HEK293 (cell line): ENCODE measurements around the gene LPCAT2.
A peak's percentile ranks its signal among the peaks of the same experiment; 100 is the strongest.

Experiments
- CTCF ChIA-PET: fragments of 350-600 bp; formaldehyde crosslinking; extraction: SDS; loops from one replicate; lab custom pipeline; 2021; ENCODE audit warnings: antibody characterized with exemption; lab: Yijun Ruan, JAX
- POLR2A ChIA-PET: fragments of 300-600 bp; formaldehyde crosslinking; extraction: SDS; loops from one replicate; lab custom pipeline; 2020; ENCODE audit warnings: antibody characterized with exemption, inconsistent platforms; lab: Yijun Ruan, JAX
- H3K27ac ChIP-seq: fragments of 200-500 bp; sonication (Bioruptor generic); 2 replicates; pipeline ENCODE4 v1.5.1; 2014; ENCODE audit warnings: low read depth, low read length, control low read depth, inconsistent platforms; ENCODE audit errors: extremely low read depth
- H3K36me3 ChIP-seq, 2 experiments: fragments of 200-500 bp in 1 of 2; sonication (Bioruptor generic) in 1 of 2; 1 replicate in 1 of 2; 2 replicates in 1 of 2; pipeline ENCODE4 v1.5.1; 2014 to 2017; ENCODE audit warnings: inconsistent platforms in 2 of 2, low read length in 2 of 2; ENCODE audit not compliant: control insufficient read depth in 2 of 2, insufficient read depth in 1 of 2
- H3K4me1 ChIP-seq: fragments of 200-500 bp; sonication (Bioruptor generic); 2 replicates; pipeline ENCODE4 v1.5.1; 2014; ENCODE audit warnings: mild to moderate bottlenecking, low read length, inconsistent platforms; ENCODE audit not compliant: control insufficient read depth, insufficient read depth
- H3K4me3 ChIP-seq: 2 replicates; pipeline ENCODE4 v1.5.1; 2011; ENCODE audit warnings: low read depth, mild to moderate bottlenecking, control low read depth, low read length, moderate library complexity
- H3K9me3 ChIP-seq: fragments of 200-500 bp; sonication (Bioruptor generic); 2 replicates; pipeline ENCODE4 v1.5.1; 2014; ENCODE audit warnings: low read depth, low read length, inconsistent platforms; ENCODE audit not compliant: control insufficient read depth, insufficient read depth
- GLI2 ChIP-seq: fragments of 450-650 bp; formaldehyde crosslinking; IDR thresholded peaks from 2 replicates; pipeline ENCODE4; 2017; ENCODE audit warnings: missing biosample characterization, missing genetic modification characterization, low read depth, borderline replicate concordance
- HOXD13 ChIP-seq: sonication (generic); formaldehyde crosslinking; IDR thresholded peaks from 2 replicates; pipeline ENCODE4 v1.8.0; 2022; ENCODE audit warnings: missing genetic modification reagents, borderline replicate concordance
- OSR2 ChIP-seq: fragments of 450-650 bp; formaldehyde crosslinking; IDR thresholded peaks from 2 replicates; pipeline ENCODE4 v1.5.1; 2016; ENCODE audit warnings: missing biosample characterization, missing genetic modification characterization
- REPIN1 ChIP-seq: fragments of 450-650 bp; formaldehyde crosslinking; IDR thresholded peaks from 2 replicates; pipeline ENCODE4 v1.5.1; 2017; ENCODE audit warnings: missing biosample characterization, missing genetic modification characterization, low read depth
- ZBTB17 ChIP-seq: fragments of 450-650 bp; formaldehyde crosslinking; IDR thresholded peaks from 2 replicates; pipeline ENCODE4 v1.5.1; 2016; ENCODE audit warnings: missing biosample characterization, missing genetic modification characterization
- ZBTB8A ChIP-seq: fragments of 450-650 bp; formaldehyde crosslinking; IDR thresholded peaks from 2 replicates; pipeline ENCODE4 v1.5.1; 2016; ENCODE audit warnings: missing biosample characterization, missing genetic modification characterization
- ZIC2 ChIP-seq: fragments of 450-650 bp; formaldehyde crosslinking; IDR thresholded peaks from 2 replicates; pipeline ENCODE4 v1.5.1; 2016; ENCODE audit warnings: missing biosample characterization, missing genetic modification characterization
- ZNF214 ChIP-seq: fragments of 450-650 bp; formaldehyde crosslinking; IDR thresholded peaks from 2 replicates; pipeline ENCODE4 v1.5.1; 2017; ENCODE audit warnings: missing biosample characterization, mild to moderate bottlenecking, missing genetic modification characterization, borderline replicate concordance
- ZNF311 ChIP-seq: fragments of 450-650 bp; formaldehyde crosslinking; IDR thresholded peaks from 2 replicates; pipeline ENCODE4 v1.5.1; 2017; ENCODE audit warnings: missing biosample characterization, missing genetic modification characterization, borderline replicate concordance
- ZNF335 ChIP-seq: fragments of 450-650 bp; formaldehyde crosslinking; conservative IDR thresholded peaks from 2 replicates; pipeline ENCODE4 v1.5.1; 2016; ENCODE audit warnings: missing biosample characterization, missing genetic modification characterization
- ZNF510 ChIP-seq: fragments of 450-650 bp; formaldehyde crosslinking; IDR thresholded peaks from 2 replicates; pipeline ENCODE4 v1.5.1; 2018; ENCODE audit warnings: mild to moderate bottlenecking, missing genetic modification characterization, missing biosample characterization; ENCODE audit not compliant: insufficient replicate concordance
- ZNF561 ChIP-seq: fragments of 450-650 bp; IDR thresholded peaks from 2 replicates; pipeline ENCODE4 v1.5.1; 2018; ENCODE audit warnings: missing biosample characterization, missing genetic modification characterization, borderline replicate concordance
- ZNF600 ChIP-seq: fragments of 450-650 bp; formaldehyde crosslinking; IDR thresholded peaks from 2 replicates; pipeline ENCODE4 v1.5.1; 2016; ENCODE audit warnings: missing biosample characterization, missing genetic modification characterization
- ZNF626 ChIP-seq: fragments of 450-650 bp; sonication (Bioruptor Pico); formaldehyde crosslinking; IDR thresholded peaks from 2 replicates; pipeline ENCODE4 v1.5.1; 2018; ENCODE audit warnings: missing biosample characterization, missing genetic modification characterization, inconsistent platforms
- ZNF660 ChIP-seq: fragments of 450-650 bp; IDR thresholded peaks from 2 replicates; pipeline ENCODE4 v1.5.1; 2018; ENCODE audit warnings: missing biosample characterization, mild to moderate bottlenecking, missing genetic modification characterization
- ZNF664 ChIP-seq: fragments of 450-650 bp; formaldehyde crosslinking; IDR thresholded peaks from 2 replicates; pipeline ENCODE4 v1.5.1; 2016; ENCODE audit warnings: missing biosample characterization, missing genetic modification characterization
- ZNF768 ChIP-seq: fragments of 450-650 bp; formaldehyde crosslinking; IDR thresholded peaks from 2 replicates; pipeline ENCODE4 v1.5.1; 2018; ENCODE audit warnings: missing biosample characterization, mild to moderate bottlenecking, missing genetic modification characterization
- TF ChIP-seq, protein P1 (sequence below): fragments of 450-650 bp; formaldehyde crosslinking; IDR thresholded peaks from 2 replicates; pipeline ENCODE4 v1.5.1; 2017; ENCODE audit warnings: missing biosample characterization, missing genetic modification characterization
- TF ChIP-seq, protein P2 (sequence below): fragments of 450-650 bp; formaldehyde crosslinking; IDR thresholded peaks from 2 replicates; pipeline ENCODE4 v1.5.1; 2016; ENCODE audit warnings: missing biosample characterization, missing genetic modification characterization

Gene LPCAT2

DNA sequence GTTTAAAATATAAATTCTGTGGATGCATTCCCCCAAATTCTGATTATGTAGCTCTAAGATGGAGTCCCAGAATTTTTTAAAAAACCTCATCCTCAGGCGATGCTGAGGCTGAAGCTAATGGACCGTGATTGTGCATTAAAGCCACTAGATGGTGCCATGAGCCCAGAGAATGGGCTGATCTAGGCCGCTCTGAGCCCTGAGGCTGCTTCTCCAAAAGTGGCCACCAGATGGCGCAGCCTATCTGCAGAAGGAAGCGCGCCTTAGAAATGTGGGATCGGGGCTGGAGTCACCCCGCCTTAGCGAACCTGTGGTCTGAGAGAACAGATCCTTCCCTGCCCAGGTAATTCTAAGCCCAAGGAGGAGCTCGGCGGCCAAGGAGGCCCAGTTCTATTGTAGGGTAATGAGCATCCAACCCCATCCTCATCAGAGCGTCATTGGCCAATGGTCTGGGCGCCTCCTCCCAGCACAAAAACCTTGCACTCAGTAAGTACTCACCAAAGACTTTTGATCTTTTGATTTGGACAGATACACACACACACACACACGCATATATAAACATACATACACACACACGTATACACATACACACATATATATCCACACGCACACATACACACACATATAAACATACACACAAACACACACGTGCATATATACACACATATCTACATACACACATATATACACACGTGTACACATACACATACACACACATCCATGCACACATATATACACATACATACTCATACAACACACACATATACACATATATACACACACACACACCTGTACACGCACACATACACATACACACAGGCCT lies 43.6 kb upstream of the LPCAT2 start (continued):
- TF ChIP-seq, protein P1, sequence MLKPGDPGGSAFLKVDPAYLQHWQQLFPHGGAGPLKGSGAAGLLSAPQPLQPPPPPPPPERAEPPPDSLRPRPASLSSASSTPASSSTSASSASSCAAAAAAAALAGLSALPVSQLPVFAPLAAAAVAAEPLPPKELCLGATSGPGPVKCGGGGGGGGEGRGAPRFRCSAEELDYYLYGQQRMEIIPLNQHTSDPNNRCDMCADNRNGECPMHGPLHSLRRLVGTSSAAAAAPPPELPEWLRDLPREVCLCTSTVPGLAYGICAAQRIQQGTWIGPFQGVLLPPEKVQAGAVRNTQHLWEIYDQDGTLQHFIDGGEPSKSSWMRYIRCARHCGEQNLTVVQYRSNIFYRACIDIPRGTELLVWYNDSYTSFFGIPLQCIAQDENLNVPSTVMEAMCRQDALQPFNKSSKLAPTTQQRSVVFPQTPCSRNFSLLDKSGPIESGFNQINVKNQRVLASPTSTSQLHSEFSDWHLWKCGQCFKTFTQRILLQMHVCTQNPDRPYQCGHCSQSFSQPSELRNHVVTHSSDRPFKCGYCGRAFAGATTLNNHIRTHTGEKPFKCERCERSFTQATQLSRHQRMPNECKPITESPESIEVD, result no peak
- TF ChIP-seq ZNF335 (tag by site-specific recombination) (peak; percentile 35; the same call in 1 of the 2 replicates), ZNF214 (no peak), ZNF561 (tag by site-specific recombination) (peak; percentile 34; the same call in 1 of the 2 replicates), GLI2 (tag by site-specific recombination) (no peak), ZBTB8A (tag by site-specific recombination) (no peak), ZNF664 (tag by site-specific recombination) (no peak), ZNF600 (tag by site-specific recombination) (no peak), ZBTB17 (tag by site-specific recombination) (peak; percentile 22; the same call in 1 of the 2 replicates), HOXD13 (CRISPR knock-in tag) (no peak), ZNF626 (tag by site-specific recombination) (no peak), ZNF660 (tag by site-specific recombination) (peak; percentile 89; the same call in 1 of the 2 replicates)
- TF ChIP-seq, protein P2, sequence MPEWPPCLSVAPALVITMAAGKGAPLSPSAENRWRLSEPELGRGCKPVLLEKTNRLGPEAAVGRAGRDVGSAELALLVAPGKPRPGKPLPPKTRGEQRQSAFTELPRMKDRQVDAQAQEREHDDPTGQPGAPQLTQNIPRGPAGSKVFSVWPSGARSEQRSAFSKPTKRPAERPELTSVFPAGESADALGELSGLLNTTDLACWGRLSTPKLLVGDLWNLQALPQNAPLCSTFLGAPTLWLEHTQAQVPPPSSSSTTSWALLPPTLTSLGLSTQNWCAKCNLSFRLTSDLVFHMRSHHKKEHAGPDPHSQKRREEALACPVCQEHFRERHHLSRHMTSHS, result no peak

DNA sequence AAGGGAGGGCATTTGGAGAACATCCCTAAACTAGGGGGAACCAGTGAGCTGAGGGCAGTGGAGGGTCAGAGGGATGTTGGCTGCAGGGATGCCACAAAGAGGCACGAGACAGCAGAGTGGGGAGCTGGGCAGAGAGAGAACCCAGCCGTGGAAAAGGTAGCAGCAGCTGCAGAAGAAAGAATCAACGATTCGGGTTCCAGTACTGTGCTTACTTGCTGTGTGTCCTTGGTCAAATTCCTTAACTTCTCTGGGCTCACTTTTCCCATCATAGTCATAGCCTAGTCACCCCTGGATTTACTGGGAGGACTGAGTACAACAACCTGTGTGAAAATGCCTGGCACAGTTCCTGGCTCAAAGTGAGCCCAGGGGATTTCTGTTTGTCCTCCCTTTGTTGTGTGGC lies 42.7 kb upstream of the LPCAT2 start:
- H3K9me3 ChIP-seq, result no peaks in the 10 kb centered on the region
- H3K4me3 ChIP-seq, result no peak overlapping the region
- ChIA-PET POLR2A (no interaction called here), CTCF (interaction anchor here (0.6 to 14.4 kb wide), 11 partner anchors 29 to 376 kb away, joined by 3 to 407 read pairs (median 7); no protein-coding TSS in a partner anchor)
- no peak for TF ChIP-seq ZNF510
- peak; percentile 58; the same call in 1 of the 2 replicates for TF ChIP-seq ZNF768 (tag by site-specific recombination)
- no peak overlapping the region for H3K27ac ChIP-seq
- H3K36me3 ChIP-seq, result no peaks in the 10 kb centered on the region
- H3K4me1 ChIP-seq, result no peaks in the 10 kb centered on the region

DNA sequence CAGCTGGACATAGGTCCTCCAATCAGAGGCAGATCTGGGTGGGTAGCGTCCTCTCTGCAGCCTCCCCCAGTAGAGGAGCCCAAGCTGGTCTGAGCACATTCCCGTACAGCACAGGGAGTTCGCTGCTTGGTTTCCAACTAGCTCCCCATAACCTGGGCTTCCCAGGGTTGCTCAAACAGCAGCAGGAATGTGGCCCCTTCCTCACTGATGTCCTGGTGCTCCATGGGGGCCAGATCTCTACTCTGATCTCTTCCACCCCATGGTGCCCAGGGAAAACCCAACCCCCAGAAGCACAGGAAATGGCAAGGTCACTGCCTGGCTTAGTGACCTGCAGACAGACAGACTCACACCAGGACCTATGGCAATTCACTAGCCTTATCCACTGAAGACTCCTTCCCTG lies 41.0 kb upstream of the LPCAT2 start:
- H3K4me3 ChIP-seq, result no peak overlapping the region
- no peak for TF ChIP-seq ZNF664 (tag by site-specific recombination)
- TF ChIP-seq ZNF311 (tag by site-specific recombination), result no peak
- TF ChIP-seq ZIC2 (tag by site-specific recombination), result 0 out of 2 replicates have a peak, but pooled peaks have one; percentile 11
- TF ChIP-seq REPIN1, result no peak
- no peak for TF ChIP-seq OSR2 (tag by site-specific recombination)
- POLR2A ChIA-PET, result no interaction called here

More for the DNA sequence above, 41.0 kb upstream of the LPCAT2 start:
- H3K27ac ChIP-seq, result no peak overlapping the region
- CTCF ChIA-PET, result interaction anchor here (0.7 to 14.4 kb wide), 3 partner anchors 34 to 234 kb away, joined by 3 to 407 read pairs (median 3); no protein-coding TSS in a partner anchor
- H3K4me1 ChIP-seq, result no peaks in the 10 kb centered on the region
- H3K9me3 ChIP-seq, result no peaks in the 10 kb centered on the region
- H3K36me3 ChIP-seq, result no peaks in the 10 kb centered on the region
